Smooth muscle cell (in vitro differentiated cells): ENCODE measurements around the gene SLC12A9. TPM values are rescaled to one million over a fixed set of nuclear protein-coding genes. Genes with fewer than 3 reads are reported as not detected.

Source experiments
- DNase-seq: peaks from one replicate; lab custom pipeline; 2025; ENCODE audit not compliant: unreplicated experiment; lab: John Stamatoyannopoulos, UW
- H2AFZ ChIP-seq: fragments of 200-600 bp; sonication (generic); 2 replicates; pipeline ENCODE4 v1.6.0; 2016; ENCODE audit warnings: antibody characterized with exemption, low read depth, mild to moderate bottlenecking
- H3F3A ChIP-seq: fragments of 200-600 bp; sonication (generic); 2 replicates; pipeline ENCODE4 v1.6.0; 2017; ENCODE audit warnings: antibody characterized with exemption, low read depth
- H3K27ac ChIP-seq: fragments of 200-600 bp; sonication (generic); 2 replicates; pipeline ENCODE4 v1.5.1; 2016; ENCODE audit warnings: low read depth, mild to moderate bottlenecking
- H3K27me3 ChIP-seq: fragments of 200-600 bp; sonication (generic); 2 replicates; pipeline ENCODE4 v1.6.1; 2016; ENCODE audit warnings: low read depth, mild to moderate bottlenecking
- H3K36me3 ChIP-seq: fragments of 200-600 bp; sonication (generic); 2 replicates; pipeline ENCODE4 v1.5.1; 2016; ENCODE audit warnings: low read depth
- H3K4me1 ChIP-seq: fragments of 200-600 bp; sonication (generic); 2 replicates; pipeline ENCODE4 v1.5.1; 2016; ENCODE audit warnings: low read depth
- H3K4me2 ChIP-seq: fragments of 200-600 bp; sonication (generic); 2 replicates; pipeline ENCODE4 v1.6.0; 2016; ENCODE audit warnings: mild to moderate bottlenecking
- H3K4me3 ChIP-seq: fragments of 200-600 bp; sonication (generic); 2 replicates; pipeline ENCODE4 v1.5.1; 2016; ENCODE audit warnings: mild to moderate bottlenecking
- H3K79me2 ChIP-seq: fragments of 200-600 bp; sonication (generic); 2 replicates; pipeline ENCODE4 v1.6.0; 2016; ENCODE audit warnings: low read depth, mild to moderate bottlenecking
- H3K9ac ChIP-seq: fragments of 200-600 bp; sonication (generic); 2 replicates; pipeline ENCODE4 v1.6.0; 2016; ENCODE audit warnings: low read depth
- H3K9me3 ChIP-seq: fragments of 200-600 bp; sonication (generic); replicated peaks from 2 replicates; pipeline ENCODE4 v1.5.1; 2016; ENCODE audit warnings: low read depth
- H4K20me1 ChIP-seq: fragments of 200-600 bp; sonication (generic); 2 replicates; pipeline ENCODE4 v1.6.0; 2016; ENCODE audit warnings: low read depth
- CTCF ChIP-seq: fragments of 200-600 bp; sonication (generic); IDR thresholded peaks from 2 replicates; pipeline ENCODE4 v1.5.1; 2017; ENCODE audit warnings: borderline replicate concordance, mild to moderate bottlenecking, antibody characterized with exemption; ENCODE audit not compliant: insufficient read depth, poor library complexity, severe bottlenecking
- WGBS: methylation state at CpG from one replicate; pipeline ENCODE4 v1.1.7; 2016; ENCODE audit warnings: low lambda C conversion rate; 5-methylcytosine and 5-hydroxymethylcytosine counted together
- polyA plus RNA-seq: library from polyadenylated mRNA; unstranded; fragments of >200 nt; fragmentation: Nextera tagmentation; extraction: Ambion mirVana; gene quantifications from 2 replicates; pipeline ENCODE4 v1.2.1, GENCODE V29; 2016
- total RNA-seq: library from RNA; depleted of rRNA; stranded (reverse); fragments of >200 nt; gene quantifications from 2 replicates; pipeline ENCODE4 v1.2.3, GENCODE V29; 2014

Gene SLC12A9
- total and polyA plus RNA-seq, 2 experiments from 2014 or later, result 8.9 to 12.1 TPM

GRCh38 chr7:100882201-100882600 lies 29.7 kb downstream of the SLC12A9 start:
- no peak for DNase-seq
- H3K36me3 ChIP-seq, result peaks cover 11% of the 10 kb centered on the region

GRCh38 chr7:100882785-100883526 lies 30.4 kb downstream of the SLC12A9 start:
- no peaks in the 10 kb centered on the region for H3K27me3 ChIP-seq
- H4K20me1 ChIP-seq, result peaks cover 62% of the 10 kb centered on the region
- no peak overlapping the region for H3K4me2 ChIP-seq
- H3K4me1 ChIP-seq, result peaks cover 7% of the 10 kb centered on the region
- no peak overlapping the region for H3K27ac ChIP-seq
- H3K9ac ChIP-seq, result no peak overlapping the region
- TF ChIP-seq CTCF, result no peak
- H3F3A ChIP-seq, result peaks cover 33% of the 10 kb centered on the region
- no peak overlapping the region for H2AFZ ChIP-seq
- H3K4me3 ChIP-seq, result no peak overlapping the region
- no peak for DNase-seq
- peaks cover 50% of the 10 kb centered on the region for H3K79me2 ChIP-seq
- no peaks in the 10 kb centered on the region for H3K9me3 ChIP-seq
- H3K36me3 ChIP-seq, result peaks cover 11% of the 10 kb centered on the region
- 94% methylated on average over 21 of the region's 24 CpGs for WGBS

More at GRCh38 chr7:100882201-100882600, 29.7 kb downstream of the SLC12A9 start:
- Histone ChIP-seq H3K4me1 (peaks cover 7% of the 10 kb centered on the region), H4K20me1 (peaks cover 68% of the 10 kb centered on the region), H3K4me2 (no peak overlapping the region), H3F3A (peaks cover 26% of the 10 kb centered on the region), H3K9ac (no peak overlapping the region), H3K27me3 (no peaks in the 10 kb centered on the region), H3K27ac (no peak overlapping the region), H3K9me3 (no peaks in the 10 kb centered on the region), H3K4me3 (no peak overlapping the region), H3K79me2 (peaks cover 50% of the 10 kb centered on the region), H2AFZ (no peak overlapping the region)
- 98% methylated on average over 9 of the region's 9 CpGs for WGBS
- TF ChIP-seq CTCF, result no peak

GRCh38 chr7:100884736-100885439 lies 32.4 kb downstream of the SLC12A9 start:
- Histone ChIP-seq H3K9me3 (no peaks in the 10 kb centered on the region), H3K79me2 (peaks cover 43% of the 10 kb centered on the region), H3K27me3 (no peaks in the 10 kb centered on the region), H3K4me1 (peaks cover 14% of the 10 kb centered on the region), H3K4me2 (no peak overlapping the region), H3F3A (peaks cover 40% of the 10 kb centered on the region), H3K4me3 (no peak overlapping the region), H4K20me1 (peaks cover 50% of the 10 kb centered on the region), H3K9ac (no peak overlapping the region), H3K36me3 (no peaks in the 10 kb centered on the region), H2AFZ (no peak overlapping the region), H3K27ac (no peak overlapping the region)
- WGBS, result 93% methylated on average over 29 of the region's 29 CpGs
- no peak for TF ChIP-seq CTCF
- DNase-seq, result no peak
